ENCODE data around the gene OXGR1. TPM values are rescaled to one million over a fixed set of nuclear protein-coding genes. Genes with fewer than 3 reads are reported as not detected.

The OXGR1 gene
- total and polyA plus RNA-seq, 10 of the 15 experiments (the other 5 are each of a cell fraction or from before 2014, with no cell fraction given), result 0.05 TPM; not detected in 9

- H3K4me2 ChIP-seq (ENCODE audit: control insufficient read depth, insufficient read depth), result no peak overlapping the region
- H3K27ac ChIP-seq (ENCODE audit: control insufficient read depth, insufficient read depth), result no peak overlapping the region
- RAD21 ChIA-PET (ENCODE audit: unreplicated experiment), result interaction anchor here (1.3 kb wide), 1 partner anchor 10 kb away, joined by 3 read pairs; no protein-coding TSS in a partner anchor
- no TSS peak for BruUV-seq (replicated peaks)
- intact Hi-C loops (cut with micrococcal nuclease; ENCODE audit: unreplicated experiment) (no loop called here), in situ Hi-C loops (cut with MboI) (no loop called here)
- H3K9ac ChIP-seq (ENCODE audit: control insufficient read depth, insufficient read depth, low read length), result no peak overlapping the region
- FAIRE-seq (no peak), ATAC-seq (no peak), DNase-seq (ENCODE audit: low read depth, low spot score) (no peak)
- SMC1A ChIA-PET (ENCODE audit: uncharacterized antibody, unreplicated experiment), result interaction anchor here (0.9 kb wide), 1 partner anchor 9 kb away, joined by 4 read pairs; no protein-coding TSS in a partner anchor
- no peak overlapping the region for H3K4me3 ChIP-seq
- no peaks in the 10 kb centered on the region for H3K4me1 ChIP-seq (ENCODE audit: control insufficient read depth, insufficient read depth, low read length)
- peaks cover 10% of the 10 kb centered on the region; the same call in 2 of the 3 replicates for H3K9me3 ChIP-seq (replicated peaks; ENCODE audit: control insufficient read depth, insufficient read depth, low read length)
- TF ChIP-seq NR2C1 (IDR thresholded peaks at IDR 0.05), result no peak
- no peaks in the 10 kb centered on the region for H3K36me3 ChIP-seq (ENCODE audit: control insufficient read depth in 2 of 2, insufficient read depth in 2 of 2, low read length in 1 of 2)
- H3K79me2 ChIP-seq (ENCODE audit: control insufficient read depth, insufficient read depth, low read length), result no peaks in the 10 kb centered on the region
- CTCF ChIA-PET, result interaction anchor here (0.7 to 1.6 kb wide), 4 partner anchors 9 to 28 kb away, joined by 3 to 9 read pairs (median 4); no protein-coding TSS in a partner anchor
- POLR2A ChIA-PET, result interaction anchor here (0.6 kb wide), 1 partner anchor 15 kb away, joined by 3 read pairs; no protein-coding TSS in a partner anchor
- no peaks in the 10 kb centered on the region for H4K20me1 ChIP-seq (ENCODE audit: control insufficient read depth, insufficient read depth)
- WGBS (ENCODE audit: insufficient coverage, insufficient replicate concordance, low lambda C conversion rate, missing lambda C conversion rate), result 36% methylated on average over 12 of the region's 12 CpGs
- H2AFZ ChIP-seq (ENCODE audit: control insufficient read depth, low read depth, low read length), result no peak overlapping the region
- no peaks in the 10 kb centered on the region for H3K27me3 ChIP-seq (replicated peaks in 1 of 2; ENCODE audit: control insufficient read depth in 2 of 2, insufficient read depth in 2 of 2, low read length in 1 of 2)
Observed at GRCh38 chr13:96966415-96967102, 27.7 kb downstream of the OXGR1 start.

- FAIRE-seq (no peak), DNase-seq (ENCODE audit: low read depth, low spot score) (no peak), ATAC-seq (no peak)
- H3K79me2 ChIP-seq (ENCODE audit: control insufficient read depth, insufficient read depth, low read length), result no peaks in the 10 kb centered on the region
- in situ Hi-C loops (cut with MboI), result no loop called here
- peaks cover 10% of the 10 kb centered on the region; the same call in 2 of the 3 replicates for H3K9me3 ChIP-seq (replicated peaks; ENCODE audit: control insufficient read depth, insufficient read depth, low read length)
- H3K27me3 ChIP-seq (replicated peaks in 1 of 2; ENCODE audit: control insufficient read depth in 2 of 2, insufficient read depth in 2 of 2, low read length in 1 of 2), result no peaks in the 10 kb centered on the region
- TF ChIP-seq REST (IDR thresholded peaks at IDR 0.05; ENCODE audit: low read depth, low read length) (no peak), RAD21 (IDR thresholded peaks at IDR 0.05; ENCODE audit: insufficient read depth, low read depth, low read length) (no peak)
- no peak overlapping the region for H3K9ac ChIP-seq (ENCODE audit: control insufficient read depth, insufficient read depth, low read length)
- ChIA-PET POLR2A (no interaction called here), SMC1A (ENCODE audit: uncharacterized antibody, unreplicated experiment) (no interaction called here), CTCF (no interaction called here), RAD21 (ENCODE audit: unreplicated experiment) (no interaction called here)
- no peak overlapping the region for H3K4me3 ChIP-seq
- no TSS peak for BruUV-seq (replicated peaks)
- H3K4me1 ChIP-seq (ENCODE audit: control insufficient read depth, insufficient read depth, low read length), result no peaks in the 10 kb centered on the region
- H3K36me3 ChIP-seq (ENCODE audit: control insufficient read depth in 2 of 2, insufficient read depth in 2 of 2, low read length in 1 of 2), result no peaks in the 10 kb centered on the region
- H3K27ac ChIP-seq (ENCODE audit: control insufficient read depth, insufficient read depth), result no peak overlapping the region
- H3K4me2 ChIP-seq (ENCODE audit: control insufficient read depth, insufficient read depth), result no peak overlapping the region
- H2AFZ ChIP-seq (ENCODE audit: control insufficient read depth, low read depth, low read length), result no peak overlapping the region
- WGBS (ENCODE audit: insufficient coverage, insufficient replicate concordance, low lambda C conversion rate, missing lambda C conversion rate), result 16% methylated on average over 2 of the region's 2 CpGs
- no peaks in the 10 kb centered on the region for H4K20me1 ChIP-seq (ENCODE audit: control insufficient read depth, insufficient read depth)
- intact Hi-C loops (cut with micrococcal nuclease; ENCODE audit: unreplicated experiment), result no loop called here
Observed at GRCh38 chr13:96963786-96964475, 30.3 kb downstream of the OXGR1 start.
